Kidney glomerular epithelial cell (primary cell): ENCODE data around the gene AKAP13.
A peak's percentile ranks its signal among the peaks of the same experiment; 100 is the strongest.

Source experiments
- DNase-seq: peaks from one replicate; lab custom pipeline; 2025; lab: John Stamatoyannopoulos, UW

Gene AKAP13

DNA sequence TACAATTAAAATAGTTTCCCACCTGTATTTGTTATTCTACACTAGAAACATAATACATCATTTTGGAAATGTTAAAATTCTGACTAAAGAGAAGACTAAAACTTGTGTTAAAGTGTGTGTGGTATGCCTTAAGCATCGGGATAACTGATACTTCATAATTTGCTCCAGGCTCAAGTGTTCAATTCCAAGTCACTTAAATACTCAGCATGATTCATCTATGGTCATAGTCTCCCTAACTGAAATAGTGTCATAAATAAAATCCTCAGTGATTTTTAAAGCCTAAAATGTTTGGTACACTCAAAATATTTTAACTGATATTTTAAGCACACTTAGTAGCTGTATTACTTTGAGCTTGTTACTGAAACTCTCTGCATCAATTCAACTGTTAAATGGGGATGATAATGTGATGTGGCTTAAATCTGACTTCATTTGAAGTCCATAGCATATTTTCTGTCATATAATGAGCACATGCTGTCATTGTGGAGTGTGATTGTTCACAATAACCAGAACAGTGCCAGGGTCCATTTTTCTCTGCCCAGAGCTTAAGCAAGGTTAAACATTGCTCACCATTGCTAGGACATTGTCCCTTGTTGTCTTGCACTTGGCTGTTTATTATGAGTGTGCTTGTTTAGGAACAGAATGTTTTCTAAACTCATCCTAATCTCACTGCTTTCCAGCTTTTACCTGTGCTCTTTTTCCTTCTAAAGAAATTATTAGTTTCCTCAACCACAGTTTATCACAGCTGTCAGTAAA lies 292.1 kb downstream of the AKAP13 start:
- no peak for DNase-seq

DNA sequence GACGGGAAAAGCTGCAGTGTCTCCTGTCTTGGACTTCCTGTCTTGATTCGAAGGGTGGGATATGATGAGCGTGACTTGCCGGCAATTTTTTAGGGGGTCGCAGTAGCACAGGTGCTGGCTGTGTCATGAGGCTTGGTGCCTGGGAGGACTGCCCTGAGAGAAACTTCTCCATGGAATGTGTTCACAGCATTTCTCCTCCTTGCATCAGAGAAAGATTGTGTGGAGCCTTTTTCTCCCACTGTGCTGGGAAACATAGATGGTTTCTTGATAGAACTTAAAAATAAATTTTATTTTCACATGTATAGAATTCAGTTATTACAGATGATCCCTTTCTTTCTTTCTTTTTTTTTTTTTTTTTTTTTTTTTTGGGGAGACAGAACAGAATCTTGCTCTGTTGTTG lies 292.9 kb downstream of the AKAP13 start:
- DNase-seq = no peak

DNA sequence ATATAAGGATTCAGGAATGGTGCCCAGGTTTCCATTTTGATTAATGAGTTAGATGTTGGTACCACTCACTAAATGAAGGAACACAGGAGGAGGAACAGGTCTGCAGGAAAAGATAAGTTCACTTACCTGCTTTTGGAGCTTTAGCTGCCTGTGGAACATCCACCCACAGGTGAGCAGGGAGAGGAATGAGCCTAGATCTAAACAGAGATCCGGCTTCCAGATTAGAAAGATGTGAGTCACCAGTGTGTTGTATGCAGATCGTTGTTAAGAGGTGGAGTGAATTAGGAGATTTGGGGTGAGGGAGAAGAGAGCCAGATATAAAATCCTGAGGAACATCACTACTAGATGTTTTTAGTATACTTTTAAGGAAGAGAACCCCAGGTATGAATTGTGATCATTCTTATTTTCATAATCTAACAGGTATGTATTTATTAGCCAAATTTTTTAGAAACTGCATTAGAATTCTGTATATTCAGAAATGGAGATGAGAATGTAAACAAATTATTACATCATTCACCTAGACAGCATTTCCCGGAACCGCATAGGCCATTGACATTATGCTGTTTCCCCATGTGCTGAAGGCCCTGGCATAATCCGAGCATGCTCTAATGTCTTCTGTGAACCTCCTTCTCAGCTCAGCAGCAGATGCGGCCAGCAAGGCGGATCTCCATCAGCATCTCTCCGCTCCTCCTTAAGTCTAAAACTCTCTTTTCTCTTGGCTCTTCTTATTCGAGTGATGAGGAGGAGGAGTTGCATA lies 296.1 kb downstream of the AKAP13 start:
- no peak for DNase-seq

DNA sequence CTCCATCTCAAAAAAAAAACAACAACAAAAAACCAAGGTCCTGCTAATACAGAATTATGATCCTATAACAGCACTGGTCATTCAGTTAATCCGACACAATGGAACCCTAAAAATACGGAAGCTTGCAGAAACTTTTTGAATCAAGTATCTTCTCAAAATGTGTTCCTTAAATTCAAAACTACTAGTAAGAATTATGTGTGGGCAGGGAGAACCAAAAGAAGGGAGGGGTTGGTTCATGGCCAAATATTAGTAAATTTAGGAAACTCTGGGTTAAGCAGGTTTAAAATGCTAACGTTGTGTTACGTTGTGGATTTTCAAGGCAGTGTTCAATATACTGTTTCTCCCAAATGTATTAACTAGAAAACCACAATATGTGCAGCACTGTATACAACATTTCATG lies 298.8 kb downstream of the AKAP13 start:
- DNase-seq = no peak

DNA sequence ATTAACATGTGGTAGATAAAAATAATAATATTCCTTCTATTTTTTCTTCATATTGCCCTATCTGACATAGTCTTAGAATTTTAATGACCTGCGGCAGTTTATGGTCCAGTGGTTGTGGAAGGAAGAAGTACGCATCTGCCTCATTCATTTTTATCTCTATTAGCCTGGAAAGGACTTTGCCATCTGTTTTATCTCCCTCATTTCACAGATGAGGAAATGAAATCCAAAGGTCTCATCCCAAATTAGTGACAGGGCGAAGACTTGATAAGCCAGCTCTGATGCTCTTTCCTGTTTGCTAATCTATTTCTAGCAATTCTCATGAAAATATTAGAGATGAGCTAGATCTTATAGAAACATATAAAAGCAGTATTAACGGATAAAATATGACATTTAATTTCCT lies 301.0 kb downstream of the AKAP13 start:
- no peak for DNase-seq

DNA sequence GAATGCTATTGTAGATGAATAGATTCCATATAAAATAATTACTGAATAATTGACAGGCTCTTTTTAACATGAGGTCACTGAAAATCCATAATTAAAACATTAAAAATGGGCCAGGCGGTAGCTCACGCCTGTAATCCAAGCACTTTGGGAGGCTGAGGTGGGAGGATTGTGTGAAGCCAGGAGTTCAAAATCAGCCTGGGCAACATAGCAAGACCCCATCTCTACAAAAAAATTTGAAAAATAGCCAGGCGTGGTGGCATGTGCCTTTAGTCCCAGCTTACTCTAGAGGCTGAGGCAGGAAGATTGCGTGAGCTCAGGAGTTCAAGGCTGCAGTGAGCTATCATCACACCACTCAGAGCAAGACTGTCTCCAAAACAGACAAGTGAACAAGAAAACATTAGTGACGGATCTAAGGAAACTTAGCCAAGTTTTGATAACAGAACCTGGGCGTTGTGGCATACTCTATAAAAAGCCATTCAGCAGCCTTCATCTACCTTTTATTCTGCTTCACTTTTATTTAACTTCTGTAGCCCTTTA lies 303.8 kb downstream of the AKAP13 start:
- DNase-seq = no peak

DNA sequence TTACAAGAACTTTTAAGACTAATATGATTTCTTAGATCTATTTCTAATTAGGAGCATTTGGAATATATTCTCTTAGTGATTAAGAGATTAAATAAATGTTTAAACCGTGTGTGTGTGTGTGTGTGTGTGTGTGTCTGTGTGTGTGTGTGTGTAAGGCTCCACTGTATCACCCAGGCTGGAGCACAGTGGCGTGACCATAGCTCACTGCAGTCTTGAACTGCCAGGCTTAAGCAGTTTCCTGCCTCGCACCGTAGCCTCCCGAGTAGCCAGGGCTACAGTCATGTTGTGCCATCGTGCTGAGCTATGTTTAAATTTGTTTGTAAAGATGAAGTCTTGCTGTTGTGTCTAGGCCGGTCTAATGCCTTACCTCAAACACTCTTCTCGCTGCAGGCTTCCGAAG lies 305.0 kb downstream of the AKAP13 start:
- DNase-seq = no peak

DNA sequence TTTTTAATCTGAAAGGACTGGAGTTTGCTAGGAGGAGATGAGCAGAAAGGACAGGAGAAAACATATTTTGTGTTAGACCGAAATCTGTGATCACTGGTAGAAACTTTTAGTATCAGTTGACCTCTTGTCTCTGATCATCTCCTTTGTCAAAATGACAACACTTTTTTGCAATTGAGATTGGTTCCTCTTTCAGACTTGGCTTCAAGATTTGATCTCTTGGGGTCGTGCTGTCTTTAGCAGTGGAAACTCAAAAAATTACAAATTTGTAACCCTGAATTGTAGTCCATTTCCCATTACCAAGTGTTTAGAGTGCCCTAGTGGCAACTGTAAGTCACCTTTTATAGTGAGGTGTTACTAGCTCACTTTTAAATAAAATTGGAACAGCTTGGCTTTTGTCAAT lies 306.9 kb downstream of the AKAP13 start:
- DNase-seq = no peak

DNA sequence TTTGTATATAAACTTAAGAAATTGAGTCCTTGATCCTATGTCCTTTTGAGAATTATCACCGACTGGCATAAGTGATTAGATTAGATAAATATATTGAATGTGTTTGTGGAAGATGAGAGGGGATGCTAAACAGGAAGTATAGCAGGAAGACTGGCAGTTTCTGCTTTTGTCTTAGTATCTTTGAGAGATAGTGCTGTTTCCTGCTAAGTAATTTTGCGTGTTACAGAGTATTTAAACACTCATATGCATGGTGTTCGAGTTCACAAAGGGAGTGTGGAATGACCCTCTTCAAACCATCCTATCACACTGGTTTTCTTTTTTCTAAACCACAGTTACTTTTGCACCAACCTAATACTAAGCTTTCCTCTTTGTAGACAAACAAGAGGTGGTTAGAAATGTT lies 308.3 kb downstream of the AKAP13 start:
- no peak for DNase-seq

DNA sequence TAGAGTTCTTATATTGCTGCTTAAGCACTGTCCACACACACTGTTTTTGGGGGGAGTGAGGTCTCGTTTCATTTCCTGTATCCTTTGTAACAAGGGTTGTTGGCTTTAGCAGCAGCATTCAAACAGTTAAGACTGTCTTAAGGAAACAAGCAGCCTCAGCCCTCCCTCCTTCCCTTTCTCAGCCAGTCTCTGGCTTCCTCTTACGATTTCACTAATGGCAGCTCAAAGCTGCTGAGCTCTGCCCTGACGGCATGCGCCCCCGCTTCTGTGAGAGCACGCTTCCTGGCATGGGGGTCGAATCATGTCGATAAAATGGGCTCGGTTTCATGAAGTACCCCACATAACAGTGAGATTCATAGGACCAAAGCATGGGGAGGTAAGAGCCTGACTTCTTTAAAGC lies 309.3 kb downstream of the AKAP13 start:
- DNase-seq = peak; percentile 45

DNA sequence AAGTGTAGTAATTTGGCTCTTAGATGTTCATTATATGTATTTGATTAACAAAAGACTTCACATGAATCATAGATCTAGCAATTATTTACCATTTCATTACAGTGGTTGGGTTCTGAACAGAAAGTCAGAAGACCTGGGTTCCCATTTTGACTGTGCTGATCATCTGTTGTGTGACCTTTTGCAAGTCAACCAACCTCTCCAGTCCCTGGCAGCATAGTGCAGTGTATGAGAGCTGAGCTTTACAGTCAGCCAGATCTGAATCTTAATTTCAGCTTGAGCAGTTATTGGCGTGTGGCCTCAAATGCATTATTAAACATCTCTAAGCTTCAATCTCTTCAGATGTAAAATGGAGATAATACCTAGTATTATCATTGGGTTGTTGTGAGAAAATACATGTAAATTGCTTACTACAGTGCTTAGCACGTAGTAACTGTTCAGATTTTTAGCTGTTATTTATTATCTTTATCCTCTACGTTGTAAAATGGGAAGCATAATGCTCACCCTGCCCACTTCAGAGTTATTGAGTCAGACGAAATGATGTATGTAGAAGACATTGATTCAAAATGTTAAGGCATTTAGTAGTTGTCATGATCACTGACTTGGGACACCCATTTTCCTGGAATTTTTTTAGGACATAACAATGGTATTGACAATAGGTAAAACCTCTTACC lies 310.3 kb downstream of the AKAP13 start:
- no peak for DNase-seq

DNA sequence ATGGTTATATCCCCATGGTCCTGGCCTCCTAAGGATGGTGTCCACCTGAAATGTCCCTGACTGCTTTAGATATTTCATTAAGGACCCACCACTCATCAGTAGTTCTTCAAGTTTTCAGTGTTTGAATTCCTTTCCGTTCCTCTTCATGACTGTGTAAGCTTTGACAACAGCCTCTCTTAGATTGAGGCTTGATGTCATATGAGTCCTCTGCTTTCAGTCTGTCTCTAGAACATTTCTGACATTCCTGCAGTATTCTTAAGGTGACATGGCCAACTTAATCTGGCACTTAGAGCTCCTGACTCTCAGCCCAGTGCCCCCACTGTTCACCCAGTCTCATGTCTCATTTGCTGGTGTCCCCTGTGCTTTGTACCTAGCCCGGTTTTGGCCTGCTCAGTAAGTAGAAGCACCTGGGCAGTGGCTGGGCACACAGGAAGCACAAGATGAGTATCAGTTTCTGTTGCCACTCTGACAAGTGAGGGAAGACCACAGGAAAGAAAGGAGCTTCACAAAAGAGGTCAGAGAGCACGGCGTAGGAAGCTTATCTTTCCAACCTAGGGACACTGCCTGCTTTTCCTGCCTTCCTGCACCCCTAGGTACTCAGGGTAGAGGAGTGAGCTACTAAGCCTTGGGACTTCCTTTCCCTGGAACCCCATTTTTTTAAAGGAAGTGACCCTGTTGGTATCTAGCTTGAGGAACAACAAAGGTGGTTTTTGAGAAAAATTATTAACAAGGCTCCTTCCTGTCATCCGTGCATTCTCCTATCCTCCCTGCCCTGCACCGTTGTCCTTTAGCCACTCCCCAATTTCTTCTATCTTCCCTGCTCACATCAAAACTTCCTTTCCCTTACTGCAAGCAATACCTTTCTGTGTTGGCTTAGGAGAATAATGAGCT lies 311.2 kb downstream of the AKAP13 start:
- DNase-seq = no peak

DNA sequence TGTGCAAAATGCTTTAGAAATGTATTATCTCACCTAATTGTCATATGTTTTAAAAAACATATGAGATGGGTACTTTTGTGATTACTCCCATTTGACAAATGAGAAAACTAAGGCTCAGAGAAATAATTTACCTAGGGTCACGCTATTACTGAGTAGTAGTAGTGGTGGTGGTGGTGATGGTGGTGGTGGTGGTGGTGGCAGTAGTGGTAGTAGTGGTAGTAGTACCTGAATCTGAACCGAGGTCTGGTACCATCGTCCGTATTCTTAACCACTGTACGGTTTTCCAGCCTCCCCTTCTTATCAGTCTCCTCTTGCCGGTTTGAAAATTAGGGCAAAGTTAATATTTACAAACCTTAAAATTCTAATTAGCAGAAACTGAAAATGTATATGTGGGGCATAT lies 311.9 kb downstream of the AKAP13 start:
- no peak for DNase-seq

DNA sequence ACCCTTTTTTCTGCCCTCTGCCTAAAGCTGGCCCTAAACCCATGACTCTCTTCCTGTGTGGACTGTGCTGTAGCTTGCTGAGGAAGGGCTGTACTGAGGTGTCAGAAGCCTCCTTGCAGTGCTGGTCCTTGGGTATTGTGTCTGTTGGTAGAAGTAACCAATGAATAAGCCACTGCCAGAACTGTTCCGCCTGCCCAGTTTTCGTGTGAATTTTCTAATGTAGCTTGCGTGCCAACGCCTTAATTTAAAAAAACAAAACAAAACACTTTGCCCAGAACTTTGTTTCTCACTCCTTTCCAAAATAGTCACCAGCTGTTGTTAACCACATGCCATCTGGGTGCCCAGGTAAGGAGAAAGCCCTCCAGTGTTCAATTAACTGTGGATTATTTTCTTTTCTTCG lies 312.5 kb downstream of the AKAP13 start:
- DNase-seq = no peak

DNA sequence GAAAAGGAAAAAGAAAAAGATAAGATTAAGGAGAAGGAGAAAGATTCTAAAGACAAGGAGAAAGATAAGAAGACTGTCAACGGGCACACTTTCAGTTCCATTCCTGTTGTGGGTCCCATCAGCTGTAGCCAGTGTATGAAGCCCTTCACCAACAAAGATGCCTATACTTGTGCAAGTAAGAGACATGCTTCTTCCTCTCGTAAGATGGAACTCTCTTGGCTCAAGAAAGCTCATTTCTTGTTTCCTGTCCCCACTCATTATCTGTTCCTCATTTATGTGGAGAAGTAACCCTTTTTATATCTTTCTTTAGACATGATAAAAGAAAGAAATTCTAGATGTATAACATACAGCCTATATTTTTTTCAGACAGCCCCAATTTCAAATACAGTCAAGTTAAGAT lies 312.9 kb downstream of the AKAP13 start:
- no peak for DNase-seq

DNA sequence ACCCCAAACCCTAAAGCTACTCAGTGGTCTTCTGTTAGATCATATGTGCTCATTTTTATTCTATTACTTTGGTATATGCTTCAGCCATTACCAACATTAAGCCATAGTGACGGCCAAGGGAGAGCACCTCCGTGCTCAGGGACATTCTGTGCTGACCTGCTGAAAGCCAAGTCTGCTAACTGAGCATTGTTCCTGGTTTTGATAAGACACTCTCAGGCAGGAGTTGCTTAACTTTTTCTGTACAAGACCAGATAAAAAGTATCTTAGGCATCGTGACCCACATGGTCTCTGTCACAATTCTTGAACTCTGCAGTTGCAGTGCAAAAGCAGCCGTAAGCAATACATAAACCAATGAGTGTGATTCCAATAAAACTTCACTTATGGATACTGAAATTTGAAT lies 313.7 kb downstream of the AKAP13 start:
- DNase-seq = no peak

DNA sequence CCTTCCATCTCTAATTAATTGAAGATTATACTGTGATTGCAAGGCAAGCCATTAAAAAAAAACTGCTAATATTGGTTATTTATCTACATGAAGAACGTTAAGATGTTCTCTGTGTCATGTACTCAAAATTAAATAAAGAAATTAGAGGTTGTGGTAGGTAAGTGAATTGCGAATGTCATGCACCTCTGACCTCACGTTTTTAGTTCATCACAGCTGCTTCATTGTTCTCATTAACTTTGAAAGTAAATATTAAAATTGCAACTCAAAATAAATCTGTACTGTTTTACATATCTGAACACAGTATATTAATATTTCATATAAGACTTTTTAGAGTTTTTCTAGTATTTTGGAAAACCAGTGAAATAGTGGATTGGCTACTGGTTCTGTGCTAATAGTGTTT lies 320.4 kb downstream of the AKAP13 start:
- DNase-seq = no peak

DNA sequence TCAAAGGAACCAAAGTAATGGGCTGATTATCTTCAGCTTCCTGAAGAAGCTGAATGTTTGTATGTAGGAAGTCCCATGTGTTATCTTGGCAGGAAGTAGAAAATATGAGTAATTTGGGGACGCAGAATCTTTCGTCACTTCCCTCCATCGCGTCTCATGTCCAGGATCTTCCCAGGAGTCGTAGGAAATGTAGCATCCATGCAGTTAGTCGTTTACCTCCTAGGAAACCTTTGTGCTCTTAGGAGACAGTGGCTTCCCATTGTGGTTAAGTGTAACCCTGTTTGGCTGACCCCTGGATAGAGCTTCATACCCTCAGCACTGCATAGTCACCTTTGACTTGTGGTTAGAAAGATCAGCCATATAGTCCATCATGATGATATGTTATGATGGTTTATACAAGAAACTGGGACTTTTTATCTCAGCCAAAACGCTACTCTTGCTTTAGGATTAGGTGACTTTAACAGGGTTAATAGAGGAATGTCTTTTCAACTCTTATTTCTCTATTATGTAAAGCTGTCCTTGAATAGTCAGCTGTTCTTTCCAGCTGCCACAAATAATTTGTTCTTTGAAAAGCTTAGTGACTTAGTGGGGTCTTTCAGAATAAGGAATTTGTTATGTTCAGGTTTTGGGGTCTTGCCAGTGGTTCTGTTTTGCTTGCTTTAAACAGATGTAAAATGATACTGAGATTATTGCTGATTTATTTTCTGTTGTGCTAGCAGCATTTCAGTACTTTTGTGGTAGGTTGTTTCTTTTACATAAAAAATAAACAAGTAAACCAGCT lies 322.1 kb downstream of the AKAP13 start:
- no peak for DNase-seq

DNA sequence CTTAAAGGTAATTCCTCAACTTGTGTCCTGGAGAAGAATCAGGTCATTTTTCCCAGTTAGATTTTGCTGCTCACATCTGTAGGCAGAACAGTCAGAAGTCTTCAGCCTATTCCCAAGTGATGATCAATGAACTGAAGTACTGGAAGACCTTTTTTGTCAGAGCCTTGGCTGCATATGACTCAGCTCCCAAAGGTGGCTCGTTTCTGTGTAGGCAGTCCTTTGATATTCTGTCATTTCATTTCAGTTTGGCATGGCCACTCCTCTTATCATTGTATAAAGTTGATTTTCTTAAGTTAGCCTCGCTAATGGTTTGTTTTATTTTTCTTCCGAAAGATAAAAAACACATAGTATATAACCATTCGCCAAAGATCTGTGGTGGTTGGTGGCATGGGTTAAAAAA lies 323.7 kb downstream of the AKAP13 start:
- DNase-seq = no peak

DNA sequence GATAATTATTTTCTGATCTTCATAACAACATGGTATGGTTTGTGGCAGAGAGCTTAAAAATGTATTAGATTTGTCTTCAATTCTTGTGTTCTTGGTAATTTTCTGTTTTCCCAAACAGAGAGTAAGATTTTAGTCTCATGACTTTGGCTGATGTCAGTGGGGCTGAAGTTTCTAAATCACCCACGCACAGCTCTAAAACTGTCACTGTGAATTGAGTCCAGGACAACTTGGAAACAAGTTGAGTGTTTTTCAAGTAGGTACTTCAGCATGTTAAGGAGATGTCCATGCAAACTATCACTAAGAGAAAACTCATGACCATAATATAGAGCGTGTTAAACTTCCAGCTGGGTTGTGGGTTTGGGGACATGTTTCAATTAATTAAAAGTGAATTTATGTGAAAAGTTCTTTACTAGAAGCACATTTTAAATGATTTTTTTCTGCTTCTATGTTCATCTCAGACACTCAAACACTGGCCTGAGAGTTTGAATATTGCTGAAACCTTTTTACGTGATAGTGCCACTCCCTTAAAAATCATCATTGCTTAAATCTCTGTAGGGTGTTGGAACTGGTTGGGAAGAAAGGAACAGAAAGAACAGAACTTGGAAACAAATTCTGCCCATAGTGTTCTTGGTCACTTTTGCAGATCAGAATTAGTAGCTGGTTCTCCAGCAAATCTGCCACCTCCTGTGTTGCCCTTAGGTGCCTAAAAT lies 324.5 kb downstream of the AKAP13 start:
- no peak for DNase-seq
